Ishikawa (cell line): Measurements from ENCODE around the gene GRK5.

Source experiments
- CEBPB ChIP-seq: IDR thresholded peaks from 2 replicates; pipeline ENCODE4 v1.6.1; 2012
- CREB1 ChIP-seq: IDR thresholded peaks from 2 replicates; pipeline ENCODE4 v1.6.1; 2012; ENCODE audit warnings: low read depth
- EGR1 ChIP-seq: IDR thresholded peaks from 2 replicates; pipeline ENCODE4 v1.6.1; 2012
- EP300 ChIP-seq: IDR thresholded peaks from 2 replicates; pipeline ENCODE4 v1.6.1; 2012; ENCODE audit warnings: borderline replicate concordance
- FOXM1 ChIP-seq: IDR thresholded peaks from 2 replicates; pipeline ENCODE4 v1.6.1; 2012; ENCODE audit warnings: low read depth, borderline replicate concordance
- MAX ChIP-seq: IDR thresholded peaks from 2 replicates; pipeline ENCODE4 v1.6.1; 2012
- NFIC ChIP-seq: IDR thresholded peaks from 2 replicates; pipeline ENCODE4 v1.6.1; 2012
- RAD21 ChIP-seq: IDR thresholded peaks from 2 replicates; pipeline ENCODE4 v1.6.1; 2012; ENCODE audit warnings: low read depth
- REST ChIP-seq: IDR thresholded peaks from 2 replicates; pipeline ENCODE4 v1.6.1; 2012; ENCODE audit warnings: low read depth, mild to moderate bottlenecking
- TAF1 ChIP-seq: IDR thresholded peaks from 2 replicates; pipeline ENCODE4 v1.6.1; 2012; ENCODE audit warnings: low read depth, mild to moderate bottlenecking
- TCF12 ChIP-seq: IDR thresholded peaks from 2 replicates; pipeline ENCODE4 v1.6.1; 2012; ENCODE audit warnings: low read depth
- TEAD4 ChIP-seq: IDR thresholded peaks from 2 replicates; pipeline ENCODE4 v1.6.1; 2012
- USF1 ChIP-seq: IDR thresholded peaks from 2 replicates; pipeline ENCODE4 v1.6.1; 2012
- YY1 ChIP-seq: IDR thresholded peaks from 2 replicates; pipeline ENCODE4 v1.6.1; 2012; ENCODE audit warnings: low read depth
- ZBTB7A ChIP-seq: IDR thresholded peaks from 2 replicates; pipeline ENCODE4 v1.6.1; 2012; ENCODE audit warnings: low read depth

GRK5 gene

GRCh38 chr10:119374236-119374635 is 166.9 kb downstream of the GRK5 start:
- TF ChIP-seq TAF1, result no peak

DNA sequence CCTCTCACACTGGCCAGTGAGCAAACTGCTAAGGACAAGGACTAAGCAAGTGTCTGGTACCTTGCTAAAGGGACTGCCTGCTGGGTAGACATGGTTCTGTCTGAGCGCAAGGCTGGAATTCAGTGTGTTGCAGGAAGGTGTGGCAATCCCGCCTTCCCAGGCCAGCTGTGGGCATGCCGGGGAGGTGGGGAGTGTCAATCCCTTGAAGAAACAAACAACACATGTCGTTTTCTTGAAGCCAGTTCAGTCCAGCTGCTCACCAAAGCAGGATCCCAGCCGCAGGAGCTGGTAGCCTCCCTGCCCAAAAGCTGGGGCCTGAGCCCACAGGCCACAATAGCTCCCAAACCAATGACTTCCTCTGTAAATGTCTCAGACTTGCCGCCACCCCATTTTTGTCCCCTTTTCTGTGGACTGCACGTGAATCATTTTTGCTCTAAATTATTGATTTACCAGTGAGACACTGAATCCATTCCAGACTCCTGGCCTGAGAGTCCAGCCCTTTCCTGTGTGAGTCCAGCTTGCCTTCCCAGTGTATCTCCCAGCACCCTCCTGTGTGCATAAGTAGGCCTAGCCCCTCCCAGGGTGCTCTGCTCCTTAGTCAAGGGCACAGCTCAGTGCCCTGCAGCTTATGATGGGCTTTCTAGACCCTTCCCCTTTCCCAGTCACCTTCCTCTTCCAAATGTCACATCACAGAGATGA is 168.4 kb downstream of the GRK5 start:
- peak; percentile 24; the same call in 1 of the 2 replicates for TF ChIP-seq NFIC
- no peak for TF ChIP-seq YY1
- TF ChIP-seq RAD21, result no peak
- TF ChIP-seq CREB1, result no peak
- peak; percentile 66 for TF ChIP-seq TCF12
- TF ChIP-seq FOXM1, result no peak
- 0 out of 2 replicates have a peak, but pooled peaks have one; percentile 21 for TF ChIP-seq EP300
- no peak for TF ChIP-seq REST
- no peak for TF ChIP-seq EGR1
- no peak for TF ChIP-seq ZBTB7A
- no peak for TF ChIP-seq USF1
- no peak for TF ChIP-seq TAF1
- peak; percentile 85 for TF ChIP-seq CEBPB
- peak; percentile 93 for TF ChIP-seq TEAD4
- TF ChIP-seq MAX, result peak; percentile 99

DNA sequence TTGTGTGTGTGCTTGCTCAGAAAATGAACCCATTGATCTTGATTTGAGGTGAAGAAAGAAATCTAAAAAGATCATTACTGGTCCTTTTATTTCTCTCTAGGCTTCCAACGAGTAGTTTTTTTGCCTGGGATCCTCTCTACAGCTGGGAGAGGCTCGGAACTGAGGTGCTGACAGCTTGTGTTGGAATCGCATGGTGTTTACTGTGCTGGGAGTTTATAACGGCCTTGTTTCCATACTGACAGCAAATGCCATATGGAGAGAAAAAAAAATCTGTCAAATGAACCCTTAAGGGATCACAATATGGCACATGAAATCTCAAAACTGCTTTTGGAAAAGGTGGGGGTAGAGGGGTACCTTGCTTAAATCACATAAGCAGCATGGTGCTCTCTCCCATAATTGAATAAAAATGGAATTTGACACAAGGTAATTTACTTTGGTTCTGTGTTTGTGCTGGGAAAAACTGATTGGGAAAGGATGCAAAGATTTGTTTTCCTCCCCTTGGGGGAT is 170.1 kb downstream of the GRK5 start:
- TF ChIP-seq TAF1 (no peak), NFIC (no peak), YY1 (no peak), EGR1 (no peak), TCF12 (no peak), MAX (no peak)

GRCh38 chr10:119377958-119378736 is 170.8 kb downstream of the GRK5 start:
- TF ChIP-seq NFIC (peak; percentile 64), CREB1 (no peak), CEBPB (no peak), ZBTB7A (no peak), RAD21 (no peak), REST (no peak), TEAD4 (0 out of 2 replicates have a peak, but pooled peaks have one; percentile 14), USF1 (no peak), MAX (no peak), FOXM1 (no peak), EP300 (0 out of 2 replicates have a peak, but pooled peaks have one; percentile 29), TCF12 (peak; percentile 76), YY1 (no peak), EGR1 (peak; percentile 30; the same call in 1 of the 2 replicates)

GRCh38 chr10:119378737-119379067 is 171.3 kb downstream of the GRK5 start:
- TF ChIP-seq REST, result no peak
- TF ChIP-seq EGR1, result no peak
- TF ChIP-seq CEBPB, result no peak
- no peak for TF ChIP-seq EP300
- no peak for TF ChIP-seq RAD21
- no peak for TF ChIP-seq TEAD4
- no peak for TF ChIP-seq FOXM1
- no peak for TF ChIP-seq TCF12
- TF ChIP-seq ZBTB7A, result no peak
- TF ChIP-seq NFIC, result no peak
- no peak for TF ChIP-seq YY1
